ENCODE data around the gene BCL10. TPM values are rescaled to one million over a fixed set of nuclear protein-coding genes. Genes with fewer than 3 reads are reported as not detected.

BCL10 gene
- total and polyA plus RNA-seq, 2 of the 13 experiments (the other 11 are each of a cell fraction or from before 2014, with no cell fraction given): 3.7 to 14.1 TPM

- TF ChIP-seq ZBTB4 (CRISPR knock-in tag; IDR thresholded peaks at IDR 0.05; ENCODE audit: borderline replicate concordance): no peak
- no peak for TF ChIP-seq ZNF800 (CRISPR knock-in tag; IDR thresholded peaks at IDR 0.05)
- no peak for TF ChIP-seq ZNF564 (CRISPR knock-in tag; IDR thresholded peaks at IDR 0.05)
- TF ChIP-seq NAIF1 (CRISPR knock-in tag; IDR thresholded peaks at IDR 0.05; ENCODE audit: borderline replicate concordance): 0 out of 2 replicates have a peak, but pooled peaks have one; percentile 39
- 0 out of 2 replicates have a peak, but pooled peaks have one; percentile 47 for TF ChIP-seq NRL (CRISPR knock-in tag; IDR thresholded peaks at IDR 0.05; ENCODE audit: borderline replicate concordance)
- no peak for TF ChIP-seq GZF1 (CRISPR knock-in tag; IDR thresholded peaks at IDR 0.05)
- TF ChIP-seq POGZ (CRISPR knock-in tag; IDR thresholded peaks at IDR 0.05): peak; percentile 84; the same call in 1 of the 2 replicates
- TF ChIP-seq ZBTB39 (CRISPR knock-in tag; IDR thresholded peaks at IDR 0.05): no peak
- no peak for TF ChIP-seq ZMYM2 (CRISPR knock-in tag; IDR thresholded peaks at IDR 0.05)
- peak; percentile 62; the same call in 1 of the 2 replicates for TF ChIP-seq ZNF232 (CRISPR knock-in tag; IDR thresholded peaks at IDR 0.05; ENCODE audit: borderline replicate concordance)
- TF ChIP-seq ZNF614 (CRISPR knock-in tag; IDR thresholded peaks at IDR 0.05; ENCODE audit: borderline replicate concordance): peak; percentile 77; the same call in 1 of the 2 replicates
- 0 out of 2 replicates have a peak, but pooled peaks have one; percentile 44 for TF ChIP-seq ZBTB7B (CRISPR knock-in tag; IDR thresholded peaks at IDR 0.05)
- no peak for TF ChIP-seq ZNF563 (CRISPR knock-in tag; IDR thresholded peaks at IDR 0.05)
- TF ChIP-seq ZNF891 (CRISPR knock-in tag; IDR thresholded peaks at IDR 0.05): 0 out of 2 replicates have a peak, but pooled peaks have one; percentile 34
- TF ChIP-seq ZNF546 (CRISPR knock-in tag; conservative IDR thresholded peaks at IDR 0.05): no peak
- no peak for TF ChIP-seq SOX6 (IDR thresholded peaks at IDR 0.05)
- TF ChIP-seq SOX6 (CRISPR knock-in tag; IDR thresholded peaks at IDR 0.05): peak; percentile 27; the same call in 1 of the 2 replicates
- peak; percentile 76; the same call in 1 of the 2 replicates for TF ChIP-seq ZNF547 (CRISPR knock-in tag; IDR thresholded peaks at IDR 0.05)
- TF ChIP-seq HNF4A (CRISPR knock-in tag; IDR thresholded peaks at IDR 0.05): no peak
- peak; percentile 95 for TF ChIP-seq PHF8 (CRISPR knock-in tag; IDR thresholded peaks at IDR 0.05)
- TF ChIP-seq YY1 (IDR thresholded peaks at IDR 0.05; ENCODE audit: insufficient read depth, insufficient replicate concordance, low read depth, low read length): peak; percentile 89
- TF ChIP-seq ZNF678 (CRISPR knock-in tag; IDR thresholded peaks at IDR 0.05): no peak
- TF ChIP-seq HNRNPH1 (optimal IDR thresholded peaks at IDR 0.05; ENCODE audit: low read depth, low read length): no peak
These were observed 17.1 kb downstream of the BCL10 start, which contains the start of gene C1orf52 (continued) for GRCh38 chr1:85259118-85259911.
